ENCODE measurements around the gene MYPN.

MYPN gene

GRCh38 chr10:68121020-68121743 lies 11.9 kb downstream of the MYPN start:
- no peaks in the 10 kb centered on the region for H3K9me3 ChIP-seq (ENCODE audit: insufficient read depth, low read depth, low read length)
- H3K4me3 ChIP-seq (ENCODE audit: low read length) = no peak overlapping the region
- no peaks in the 10 kb centered on the region for H3K27me3 ChIP-seq (ENCODE audit: insufficient read depth, low read length)
- no peaks in the 10 kb centered on the region for H3K4me1 ChIP-seq (ENCODE audit: insufficient read depth, low read length)
- no peak overlapping the region for H3K27ac ChIP-seq (ENCODE audit: low read length)
- no peak overlapping the region for H3K9ac ChIP-seq (ENCODE audit: low read depth, low read length)
- no peaks in the 10 kb centered on the region for H3K36me3 ChIP-seq (ENCODE audit: insufficient read depth, low read depth, low read length)

- Histone ChIP-seq H3K36me3 (ENCODE audit: insufficient read depth, low read depth, low read length) (no peaks in the 10 kb centered on the region), H3K4me1 (ENCODE audit: insufficient read depth, low read length) (no peaks in the 10 kb centered on the region), H3K9ac (ENCODE audit: low read depth, low read length) (no peak overlapping the region), H3K27ac (ENCODE audit: low read length) (no peak overlapping the region), H3K4me3 (ENCODE audit: low read length) (no peak overlapping the region), H3K27me3 (ENCODE audit: insufficient read depth, low read length) (no peaks in the 10 kb centered on the region), H3K9me3 (ENCODE audit: insufficient read depth, low read depth, low read length) (no peaks in the 10 kb centered on the region)
These were observed 12.6 kb downstream of the MYPN start for GRCh38 chr10:68121852-68122251.

- H3K9ac ChIP-seq (ENCODE audit: low read depth, low read length) = no peak overlapping the region
- no peaks in the 10 kb centered on the region for H3K9me3 ChIP-seq (ENCODE audit: insufficient read depth, low read depth, low read length)
- H3K36me3 ChIP-seq (ENCODE audit: insufficient read depth, low read depth, low read length) = no peaks in the 10 kb centered on the region
- H3K4me3 ChIP-seq (ENCODE audit: low read length) = no peak overlapping the region
- H3K4me1 ChIP-seq (ENCODE audit: insufficient read depth, low read length) = no peaks in the 10 kb centered on the region
- H3K27me3 ChIP-seq (ENCODE audit: insufficient read depth, low read length) = no peaks in the 10 kb centered on the region
- H3K27ac ChIP-seq (ENCODE audit: low read length) = no peak overlapping the region
These were observed 15.4 kb downstream of the MYPN start for GRCh38 chr10:68124718-68125117.

DNA sequence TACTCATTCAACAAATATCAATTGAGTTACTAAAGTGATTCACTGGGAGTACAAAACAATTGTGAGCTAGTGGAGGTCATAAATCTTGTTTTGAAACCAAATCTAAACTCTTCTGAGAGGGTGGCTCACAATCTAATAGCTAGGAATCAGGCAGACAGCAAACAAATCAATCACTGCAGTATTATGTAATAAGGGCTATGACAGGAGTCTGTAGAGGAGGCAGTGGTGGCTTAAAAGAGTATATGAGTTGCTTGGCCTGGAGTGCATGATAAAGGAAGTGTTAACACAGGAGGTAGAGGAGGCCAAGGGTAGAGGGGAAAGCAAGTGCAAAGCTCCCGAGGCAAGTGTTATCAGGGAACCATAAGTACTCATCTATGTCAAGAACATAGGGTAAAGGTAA lies 16.5 kb downstream of the MYPN start:
- Histone ChIP-seq H3K9ac (ENCODE audit: low read depth, low read length) (no peak overlapping the region), H3K4me3 (ENCODE audit: low read length) (no peak overlapping the region), H3K9me3 (ENCODE audit: insufficient read depth, low read depth, low read length) (no peaks in the 10 kb centered on the region), H3K27ac (ENCODE audit: low read length) (no peak overlapping the region), H3K36me3 (ENCODE audit: insufficient read depth, low read depth, low read length) (no peaks in the 10 kb centered on the region), H3K4me1 (ENCODE audit: insufficient read depth, low read length) (no peaks in the 10 kb centered on the region), H3K27me3 (ENCODE audit: insufficient read depth, low read length) (no peaks in the 10 kb centered on the region)

DNA sequence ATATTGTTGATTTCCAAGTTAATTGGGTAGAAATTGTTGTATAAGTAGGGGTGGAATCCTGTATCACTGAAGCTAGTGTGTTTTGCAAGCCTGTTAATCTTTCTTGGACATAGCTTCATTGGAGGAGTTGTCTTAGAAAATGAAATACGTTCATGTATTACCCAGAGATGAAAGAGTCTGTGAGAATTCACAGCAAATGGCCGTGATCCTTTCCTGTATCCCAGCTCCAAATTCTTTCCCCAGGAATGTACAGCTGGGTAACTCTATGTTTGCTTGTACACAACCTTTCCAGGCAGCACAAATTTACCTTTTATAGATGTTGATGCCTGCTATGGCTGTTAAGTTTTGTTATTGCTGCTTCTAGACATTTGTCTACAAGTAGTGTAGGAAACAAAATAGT lies 18.7 kb downstream of the MYPN start:
- no peaks in the 10 kb centered on the region for H3K4me1 ChIP-seq (ENCODE audit: insufficient read depth, low read length)
- no peaks in the 10 kb centered on the region for H3K36me3 ChIP-seq (ENCODE audit: insufficient read depth, low read depth, low read length)
- no peaks in the 10 kb centered on the region for H3K9me3 ChIP-seq (ENCODE audit: insufficient read depth, low read depth, low read length)
- no peak overlapping the region for H3K4me3 ChIP-seq (ENCODE audit: low read length)
- H3K9ac ChIP-seq (ENCODE audit: low read depth, low read length) = no peak overlapping the region
- no peaks in the 10 kb centered on the region for H3K27me3 ChIP-seq (ENCODE audit: insufficient read depth, low read length)
- no peak overlapping the region for H3K27ac ChIP-seq (ENCODE audit: low read length)

DNA sequence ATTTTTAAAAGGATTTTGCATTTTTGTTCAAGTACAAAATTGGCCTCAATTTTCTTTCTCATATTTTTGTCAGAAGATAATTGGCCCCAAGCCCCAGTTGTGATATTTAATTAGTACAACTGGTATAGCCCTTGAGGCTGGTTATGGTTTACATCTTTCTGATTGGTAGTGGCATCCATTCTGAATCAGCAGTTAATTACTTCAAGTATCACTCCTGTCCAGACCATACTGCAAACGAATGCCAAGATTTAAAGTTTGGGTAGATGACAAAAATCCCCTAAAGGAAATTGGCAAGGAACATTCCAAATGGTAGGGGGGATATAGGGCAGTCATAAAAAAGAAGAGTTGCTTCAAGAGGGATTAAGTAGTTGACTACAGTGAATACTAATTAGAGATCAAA lies 23.1 kb downstream of the MYPN start:
- no peak overlapping the region for H3K9ac ChIP-seq (ENCODE audit: low read depth, low read length)
- no peak overlapping the region for H3K27ac ChIP-seq (ENCODE audit: low read length)
- H3K4me3 ChIP-seq (ENCODE audit: low read length) = no peak overlapping the region
- no peaks in the 10 kb centered on the region for H3K27me3 ChIP-seq (ENCODE audit: insufficient read depth, low read length)
- peaks cover 9% of the 10 kb centered on the region; the same call in 1 of the 2 replicates for H3K4me1 ChIP-seq (ENCODE audit: insufficient read depth, low read length)
- no peaks in the 10 kb centered on the region for H3K9me3 ChIP-seq (ENCODE audit: insufficient read depth, low read depth, low read length)
- no peaks in the 10 kb centered on the region for H3K36me3 ChIP-seq (ENCODE audit: insufficient read depth, low read depth, low read length)

- no peaks in the 10 kb centered on the region for H3K27me3 ChIP-seq (ENCODE audit: insufficient read depth, low read length)
- H3K36me3 ChIP-seq (ENCODE audit: insufficient read depth, low read depth, low read length) = no peaks in the 10 kb centered on the region
- H3K9me3 ChIP-seq (ENCODE audit: insufficient read depth, low read depth, low read length) = no peaks in the 10 kb centered on the region
- H3K4me3 ChIP-seq (ENCODE audit: low read length) = no peak overlapping the region
- H3K4me1 ChIP-seq (ENCODE audit: insufficient read depth, low read length) = peaks cover 9% of the 10 kb centered on the region; the same call in 1 of the 2 replicates
- H3K9ac ChIP-seq (ENCODE audit: low read depth, low read length) = no peak overlapping the region
- no peak overlapping the region for H3K27ac ChIP-seq (ENCODE audit: low read length)
These were observed 24.2 kb downstream of the MYPN start for GRCh38 chr10:68133523-68133922.

GRCh38 chr10:68135362-68135761 lies 26.1 kb downstream of the MYPN start:
- H3K9ac ChIP-seq (ENCODE audit: low read depth, low read length) = no peak overlapping the region
- no peaks in the 10 kb centered on the region for H3K9me3 ChIP-seq (ENCODE audit: insufficient read depth, low read depth, low read length)
- H3K36me3 ChIP-seq (ENCODE audit: insufficient read depth, low read depth, low read length) = no peaks in the 10 kb centered on the region
- no peaks in the 10 kb centered on the region for H3K27me3 ChIP-seq (ENCODE audit: insufficient read depth, low read length)
- peaks cover 9% of the 10 kb centered on the region; the same call in 1 of the 2 replicates for H3K4me1 ChIP-seq (ENCODE audit: insufficient read depth, low read length)
- no peak overlapping the region for H3K27ac ChIP-seq (ENCODE audit: low read length)
- no peak overlapping the region for H3K4me3 ChIP-seq (ENCODE audit: low read length)

DNA sequence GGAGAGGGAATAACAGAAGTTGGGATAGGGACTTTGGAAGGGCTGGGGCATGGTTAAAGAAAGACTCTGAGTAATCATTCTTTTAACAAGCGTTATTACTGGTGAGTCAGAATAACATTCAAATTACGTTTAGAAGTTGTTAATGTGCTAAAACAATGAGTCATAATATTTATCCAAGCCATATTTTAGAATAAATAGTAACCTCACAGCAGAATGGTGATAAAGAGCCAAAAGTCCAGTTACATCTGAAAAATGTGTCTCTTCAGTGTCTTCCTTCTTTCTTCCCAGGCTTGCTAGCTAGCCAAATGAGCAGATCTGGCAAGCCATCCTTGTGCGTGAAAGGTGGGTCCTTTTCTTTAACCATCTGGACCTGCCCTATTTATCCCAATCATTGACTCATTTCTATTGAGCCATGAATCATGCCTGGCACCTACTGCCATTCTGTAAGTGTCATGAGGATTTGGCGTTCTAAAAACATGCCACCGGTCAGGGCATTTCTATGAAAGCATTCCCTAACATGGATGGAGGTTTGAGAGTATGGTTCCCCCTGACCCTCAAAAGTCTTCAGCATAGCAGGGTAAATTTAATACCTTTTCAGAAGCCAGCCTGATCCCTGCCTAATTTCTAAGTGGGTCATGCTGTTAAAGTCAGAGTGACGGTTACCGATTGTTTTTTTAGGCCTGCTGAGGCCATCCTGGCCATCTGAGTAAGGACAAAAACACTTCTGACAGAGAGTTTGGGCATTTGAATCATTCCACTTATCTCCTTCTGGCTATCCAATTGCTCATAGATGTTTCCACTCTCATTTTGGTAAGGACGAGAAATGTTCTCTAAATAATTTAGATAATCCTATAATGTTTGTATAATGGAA lies 26.9 kb downstream of the MYPN start:
- Histone ChIP-seq H3K9ac (ENCODE audit: low read depth, low read length) (no peak overlapping the region), H3K4me1 (ENCODE audit: insufficient read depth, low read length) (peaks cover 9% of the 10 kb centered on the region; the same call in 1 of the 2 replicates), H3K27ac (ENCODE audit: low read length) (no peak overlapping the region), H3K4me3 (ENCODE audit: low read length) (no peak overlapping the region), H3K36me3 (ENCODE audit: insufficient read depth, low read depth, low read length) (no peaks in the 10 kb centered on the region), H3K27me3 (ENCODE audit: insufficient read depth, low read length) (no peaks in the 10 kb centered on the region), H3K9me3 (ENCODE audit: insufficient read depth, low read depth, low read length) (no peaks in the 10 kb centered on the region)

DNA sequence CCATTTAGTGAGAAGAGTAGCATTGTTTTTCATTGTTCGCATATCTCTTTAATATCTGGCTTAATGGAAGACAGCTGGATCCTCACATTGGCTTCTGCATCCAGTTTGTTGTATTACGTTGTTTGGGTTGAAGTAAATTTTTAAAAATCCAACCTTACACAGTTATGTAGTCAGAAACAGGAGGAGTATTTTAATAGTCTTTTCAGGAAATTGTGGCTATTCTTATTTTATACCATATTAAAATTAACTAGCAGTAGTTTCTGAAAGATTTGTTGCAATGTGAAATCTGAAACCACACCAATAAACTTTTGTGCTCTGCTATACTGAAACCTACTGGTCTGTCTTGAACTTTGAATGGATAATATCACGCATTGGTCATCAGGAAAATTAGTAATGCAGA lies 27.9 kb downstream of the MYPN start:
- no peaks in the 10 kb centered on the region for H3K36me3 ChIP-seq (ENCODE audit: insufficient read depth, low read depth, low read length)
- H3K9me3 ChIP-seq (ENCODE audit: insufficient read depth, low read depth, low read length) = no peaks in the 10 kb centered on the region
- H3K27me3 ChIP-seq (ENCODE audit: insufficient read depth, low read length) = no peaks in the 10 kb centered on the region
- no peak overlapping the region for H3K9ac ChIP-seq (ENCODE audit: low read depth, low read length)
- no peak overlapping the region for H3K27ac ChIP-seq (ENCODE audit: low read length)
- H3K4me3 ChIP-seq (ENCODE audit: low read length) = no peak overlapping the region
- peaks cover 9% of the 10 kb centered on the region; the same call in 1 of the 2 replicates for H3K4me1 ChIP-seq (ENCODE audit: insufficient read depth, low read length)

- H3K4me1 ChIP-seq (ENCODE audit: insufficient read depth, low read length) = peaks cover 9% of the 10 kb centered on the region; the same call in 1 of the 2 replicates
- no peak overlapping the region for H3K27ac ChIP-seq (ENCODE audit: low read length)
- no peaks in the 10 kb centered on the region for H3K27me3 ChIP-seq (ENCODE audit: insufficient read depth, low read length)
These were observed 29.2 kb downstream of the MYPN start for GRCh38 chr10:68138526-68138925.

More at GRCh38 chr10:68138526-68138925, 29.2 kb downstream of the MYPN start:
- Histone ChIP-seq H3K36me3 (ENCODE audit: insufficient read depth, low read depth, low read length) (no peaks in the 10 kb centered on the region), H3K4me3 (ENCODE audit: low read length) (no peak overlapping the region), H3K9ac (ENCODE audit: low read depth, low read length) (no peak overlapping the region; the same call in 1 of the 2 replicates), H3K9me3 (ENCODE audit: insufficient read depth, low read depth, low read length) (no peaks in the 10 kb centered on the region)

Measured in iPS-20b (cell line).